T-cell (primary cell): ENCODE data around the gene LRRK1. TPM values are rescaled to one million over a fixed set of nuclear protein-coding genes. Genes with fewer than 3 reads are reported as not detected.

ENCODE experiments used
- ATAC-seq, 4 experiments: fragments of 200-7000 bp in 3 of 4; fragments of 150-1000 bp in 1 of 4; cut with Tn5 transposase; replicated peaks in 1 of 4; 1 replicate in 3 of 4; 2 replicates in 1 of 4; pipeline ENCODE4 v1.10.0; 2021; ENCODE audit warnings: moderate library complexity in 3 of 4, mild to moderate bottlenecking in 2 of 4, moderate number of reproducible peaks in 1 of 4
- CTCF ChIA-PET, 2 donors: fragments of 300-600 bp; sonication (Branson Sonifier 250); formaldehyde crosslinking; loops; one replicate each; lab custom pipeline; 2022; ENCODE audit warnings: antibody characterized with exemption in 2 of 2; lab: Charles Lee
- POLR2A ChIA-PET, 2 donors: fragments of 300-600 bp; sonication (Branson Sonifier 250); formaldehyde crosslinking; loops; one replicate each; lab custom pipeline; 2022; ENCODE audit warnings: antibody characterized with exemption in 2 of 2; lab: Charles Lee
- DNase-seq, 35 experiments: peaks; one replicate each; pipeline versions ENCODE4 v3.0.0 to v3.0.0-alpha.2; 2013 to 2023
- H3K27ac ChIP-seq: one replicate; pipeline ENCODE4 v1.5.1; 2013; ENCODE audit warnings: low read length
- H3K27me3 ChIP-seq, 2 experiments: replicated peaks in 1 of 2; 1 replicate in 1 of 2; 2 replicates in 1 of 2; pipeline versions ENCODE4 v1.6.1 to v1.7.0; 2013; ENCODE audit warnings: low read length in 1 of 2, mixed read lengths in 1 of 2; ENCODE audit not compliant: control insufficient read depth in 2 of 2, insufficient read depth in 2 of 2; ENCODE audit errors: extremely low read depth in 1 of 2
- H3K36me3 ChIP-seq, 2 donors: 1 replicate in 1 of 2; 2 replicates in 1 of 2; pipeline versions ENCODE4 v1.6.1 to v1.7.0; 2013; ENCODE audit warnings: low read length in 1 of 2; ENCODE audit not compliant: control insufficient read depth in 2 of 2, insufficient read depth in 1 of 2; ENCODE audit errors: extremely low read depth in 1 of 2
- H3K4me1 ChIP-seq, 2 experiments: 1 replicate in 1 of 2; 2 replicates in 1 of 2; pipeline versions ENCODE4 v1.6.1 to v1.7.0; 2013; ENCODE audit warnings: low read length in 2 of 2, mixed read lengths in 1 of 2; ENCODE audit not compliant: insufficient read depth in 2 of 2, control insufficient read depth in 1 of 2; ENCODE audit errors: extremely low read depth in 1 of 2
- H3K4me3 ChIP-seq, 2 donors: 1 replicate in 1 of 2; 2 replicates in 1 of 2; pipeline versions ENCODE4 v1.5.1 to v1.7.0; 2013; ENCODE audit warnings: mild to moderate bottlenecking in 2 of 2, low read length in 1 of 2, moderate library complexity in 1 of 2; ENCODE audit not compliant: control insufficient read depth in 1 of 2; ENCODE audit errors: extremely low read depth in 1 of 2
- H3K9me3 ChIP-seq: 2 replicates; pipeline ENCODE4 v1.7.0; 2013
- H3K27ac Mint-ChIP-seq, 2 donors: one replicate each; pipeline ENCODE4 v1.8.0; 2020 to 2021; ENCODE audit warnings: mild to moderate bottlenecking in 2 of 2, mixed read lengths in 2 of 2
- H3K27me3 Mint-ChIP-seq, 2 donors: one replicate each; pipeline ENCODE4 v1.8.0; 2021 to 2022; ENCODE audit warnings: mixed read lengths in 2 of 2
- H3K36me3 Mint-ChIP-seq: one replicate; pipeline ENCODE4 v1.8.0; 2021; ENCODE audit warnings: mixed read lengths
- H3K4me1 Mint-ChIP-seq, 3 donors: one replicate each; pipeline ENCODE4 v1.8.0; 2020 to 2022; ENCODE audit warnings: mixed read lengths in 3 of 3, mild to moderate bottlenecking in 1 of 3
- H3K4me3 Mint-ChIP-seq, 3 donors: one replicate each; pipeline ENCODE4 v1.8.0; 2020 to 2022; ENCODE audit warnings: mild to moderate bottlenecking in 3 of 3, mixed read lengths in 3 of 3, moderate library complexity in 3 of 3
- H3K9me3 Mint-ChIP-seq, 3 donors: one replicate each; pipeline ENCODE4 v1.8.0; 2020 to 2022; ENCODE audit warnings: mixed read lengths in 3 of 3
- WGBS: methylation state at CpG from one replicate; pipeline ENCODE4 v1.1.5; 2013; ENCODE audit warnings: missing lambda C conversion rate; ENCODE audit not compliant: insufficient coverage; 5-methylcytosine and 5-hydroxymethylcytosine counted together
- total RNA-seq, 35 experiments: library from RNA in 6 of 35; stranded (reverse) in 6 of 35; fragments of 120-200 nt in 1 of 35; gene quantifications; one replicate each; pipeline versions ENCODE4 v1.2.1 to v1.2.4 and lab custom pipeline; 2013 to 2026

LRRK1 gene
- total RNA-seq, 5 donors from 2014 or later (not counting 1 experiment from before 2014, with no cell fraction given) = 1.1 to 2.0 (median 1.7) TPM

DNA sequence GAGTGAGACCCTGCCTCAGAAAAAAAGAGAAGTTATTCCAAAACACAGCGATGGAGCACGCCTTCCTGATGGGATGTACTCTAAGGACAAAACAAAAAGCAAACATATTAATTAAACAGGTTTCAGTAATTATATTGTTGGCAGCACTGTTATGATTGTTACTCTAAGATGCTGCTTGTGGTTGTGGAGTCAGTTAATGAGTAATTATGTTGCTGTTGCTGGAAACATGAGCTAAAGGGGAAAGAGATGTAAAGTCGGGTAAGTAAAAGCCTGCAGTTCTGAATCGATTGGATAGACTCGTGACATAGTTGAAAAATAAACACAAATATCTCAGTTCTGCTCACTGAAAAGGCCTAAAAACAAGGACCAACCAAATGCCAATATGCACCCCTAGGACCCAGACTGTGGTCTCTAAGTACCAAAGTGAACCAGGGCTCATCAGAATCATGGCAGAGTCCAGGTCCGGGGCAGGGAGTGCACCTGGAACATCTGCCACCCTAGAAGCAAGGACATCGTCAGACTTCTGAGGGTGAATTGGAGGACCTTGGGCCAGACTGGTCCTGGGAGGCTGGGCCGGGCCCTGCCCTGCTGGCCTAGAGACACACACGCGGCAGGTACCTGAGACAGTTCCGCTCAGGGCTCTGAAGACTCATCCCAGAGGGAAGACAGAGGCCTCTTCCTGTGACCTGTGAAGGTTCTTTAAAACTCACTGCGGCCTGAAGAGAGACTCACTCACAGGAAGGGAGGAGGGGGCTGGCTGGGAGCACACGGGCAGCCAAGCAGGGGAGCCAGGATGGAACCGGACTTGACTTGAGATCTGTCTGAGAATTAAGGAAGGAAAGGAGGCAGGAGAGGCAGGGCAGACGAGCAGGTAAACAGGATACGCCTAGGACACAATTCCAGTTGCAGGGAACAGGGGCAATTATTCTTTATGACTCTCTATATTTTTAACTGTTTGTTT lies 140.5 kb downstream of the LRRK1 start:
- H3K27me3 Mint-ChIP-seq = no peaks in the 10 kb centered on the region
- no peaks in the 10 kb centered on the region for H3K36me3 ChIP-seq
- H3K4me1 Mint-ChIP-seq = no peaks in the 10 kb centered on the region
- H3K27ac ChIP-seq = no peak overlapping the region
- H3K4me3 ChIP-seq = no peak overlapping the region
- no peaks in the 10 kb centered on the region for H3K9me3 Mint-ChIP-seq
- ATAC-seq (no peak), DNase-seq (no peak)
- H3K4me3 Mint-ChIP-seq = no peak overlapping the region
- WGBS = 90% methylated on average over 9 of the region's 16 CpGs
- no peak overlapping the region for H3K27ac Mint-ChIP-seq
- POLR2A ChIA-PET = no interaction called here
- H3K36me3 Mint-ChIP-seq = no peaks in the 10 kb centered on the region
- H3K9me3 ChIP-seq = no peaks in the 10 kb centered on the region
- no peaks in the 10 kb centered on the region for H3K4me1 ChIP-seq
- H3K27me3 ChIP-seq = peaks cover 0 to 10% of the 10 kb centered on the region in 2 experiments
- CTCF ChIA-PET = no interaction called here

DNA sequence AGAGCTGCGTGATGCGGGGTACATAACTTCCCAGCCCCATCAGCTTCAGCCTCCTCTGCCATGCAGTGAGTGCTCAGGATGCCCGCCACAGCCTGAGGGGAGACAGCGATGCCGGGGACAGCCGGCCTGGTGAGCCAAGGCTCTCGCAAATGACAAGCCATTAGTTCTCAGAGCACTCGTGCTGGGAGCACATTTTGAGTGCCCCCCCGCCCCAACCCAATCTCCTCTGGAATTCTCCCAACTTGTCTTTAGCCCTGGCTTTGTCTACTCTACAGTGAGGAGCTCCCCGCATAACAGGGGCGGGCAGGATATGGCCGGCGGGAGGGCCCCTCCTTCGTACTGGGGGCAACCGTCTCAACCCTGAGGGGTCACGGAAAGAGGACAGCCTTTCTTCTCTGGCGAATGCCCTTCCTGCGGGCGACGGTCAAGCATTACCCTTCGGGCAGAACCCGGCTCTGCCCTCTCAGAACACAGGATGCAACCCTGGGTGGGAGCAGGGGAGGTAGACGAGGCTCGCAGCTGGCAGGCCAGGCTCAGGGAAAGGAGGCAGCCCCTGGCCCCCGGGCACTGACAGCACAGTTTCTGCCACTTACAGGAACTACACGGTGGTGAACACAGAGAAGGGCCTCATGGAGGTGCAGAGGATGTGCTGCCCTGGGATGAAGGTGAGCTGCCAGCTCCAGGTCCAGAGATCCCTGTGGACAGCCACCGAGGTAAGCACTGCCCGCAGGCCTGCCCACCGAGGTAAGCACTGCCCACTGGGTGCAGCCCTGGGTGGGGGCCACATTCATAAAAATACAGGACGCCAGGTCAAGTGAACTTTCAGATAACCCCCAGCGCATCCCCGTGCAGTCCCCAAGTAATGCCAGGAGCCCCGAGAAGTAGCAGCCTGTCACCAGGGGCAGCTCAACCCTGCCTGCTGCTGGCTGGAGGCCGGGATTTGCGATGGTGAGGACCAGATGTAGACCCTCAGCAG lies 141.7 kb downstream of the LRRK1 start:
- H3K27me3 ChIP-seq = peaks cover 0 to 4% of the 10 kb centered on the region in 2 experiments
- no peaks in the 10 kb centered on the region for H3K4me1 Mint-ChIP-seq
- no peak overlapping the region for H3K27ac ChIP-seq
- no peak overlapping the region for H3K4me3 ChIP-seq
- ATAC-seq (no peak), DNase-seq (no peak)
- no peak overlapping the region for H3K27ac Mint-ChIP-seq
- ChIA-PET POLR2A (no interaction called here), CTCF (interaction anchor here in 1 of 2 donors (0.7 kb wide), 1 partner anchor 947 kb away, joined by 3 read pairs; no protein-coding TSS in a partner anchor)
- no peaks in the 10 kb centered on the region for H3K36me3 Mint-ChIP-seq
- H3K4me1 ChIP-seq = no peaks in the 10 kb centered on the region
- H3K9me3 Mint-ChIP-seq = no peaks in the 10 kb centered on the region
- H3K27me3 Mint-ChIP-seq = no peaks in the 10 kb centered on the region
- no peaks in the 10 kb centered on the region for H3K9me3 ChIP-seq
- no peak overlapping the region for H3K4me3 Mint-ChIP-seq
- WGBS = 92% methylated on average over 35 of the region's 35 CpGs
- no peaks in the 10 kb centered on the region for H3K36me3 ChIP-seq

- Histone ChIP-seq H3K36me3 (no peaks in the 10 kb centered on the region), H3K4me1 (no peaks in the 10 kb centered on the region), H3K9me3 (no peaks in the 10 kb centered on the region), H3K27ac (no peak overlapping the region), H3K27me3 (peaks cover 0 to 6% of the 10 kb centered on the region in 2 experiments), H3K4me3 (no peak overlapping the region)
- ChIA-PET POLR2A (no interaction called here), CTCF (no interaction called here)
- Mint-ChIP-seq H3K27ac (no peak overlapping the region), H3K27me3 (no peaks in the 10 kb centered on the region), H3K36me3 (no peaks in the 10 kb centered on the region), H3K9me3 (no peaks in the 10 kb centered on the region), H3K4me3 (no peak overlapping the region), H3K4me1 (no peaks in the 10 kb centered on the region)
- no peak for ATAC-seq
- DNase-seq = no peak
- 30% methylated on average over 2 of the region's 7 CpGs for WGBS
Measured at GRCh38 chr15:101062063-101062462, 142.9 kb downstream of the LRRK1 start.

DNA sequence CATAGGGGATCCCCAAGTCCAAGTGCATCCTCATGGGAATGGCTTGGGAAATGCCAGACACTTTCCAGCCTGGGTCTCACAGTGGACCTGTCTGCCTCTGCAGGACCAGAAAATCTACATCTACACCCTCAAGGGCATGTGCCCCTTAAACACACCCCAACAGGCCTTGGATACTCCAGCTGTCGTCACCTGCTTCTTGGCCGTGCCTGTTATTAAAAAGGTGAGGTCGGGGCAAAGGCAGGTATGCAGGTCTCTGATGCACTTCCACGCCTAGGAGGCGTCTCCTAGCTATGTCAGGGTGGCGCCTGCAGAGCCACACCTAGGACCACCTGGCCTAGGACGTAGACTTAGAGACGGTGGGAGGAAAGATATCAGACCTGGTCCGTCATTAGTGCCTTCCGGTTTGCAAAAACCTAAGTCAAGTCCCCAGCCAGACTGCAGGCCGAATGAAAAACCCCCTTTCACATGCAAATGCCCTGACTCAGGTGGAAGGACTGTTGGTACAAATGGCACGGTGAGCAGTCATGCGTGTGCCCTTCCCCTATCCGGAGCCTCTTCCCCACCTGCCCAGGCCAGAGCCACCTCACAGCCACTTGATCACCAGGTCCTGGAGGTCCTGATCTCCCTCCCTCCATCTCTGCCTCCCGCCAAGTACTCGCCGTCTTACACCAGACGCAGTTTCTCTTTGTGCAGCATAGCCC lies 143.5 kb downstream of the LRRK1 start:
- Mint-ChIP-seq H3K27ac (no peak overlapping the region), H3K27me3 (no peaks in the 10 kb centered on the region), H3K9me3 (no peaks in the 10 kb centered on the region), H3K4me3 (no peak overlapping the region), H3K36me3 (no peaks in the 10 kb centered on the region), H3K4me1 (no peaks in the 10 kb centered on the region)
- Histone ChIP-seq H3K36me3 (no peaks in the 10 kb centered on the region), H3K9me3 (no peaks in the 10 kb centered on the region), H3K27me3 (peaks cover 0 to 8% of the 10 kb centered on the region in 2 experiments), H3K4me1 (no peaks in the 10 kb centered on the region), H3K27ac (no peak overlapping the region), H3K4me3 (no peak overlapping the region)
- POLR2A ChIA-PET = no interaction called here
- ATAC-seq (no peak), DNase-seq (no peak)
- WGBS = 94% methylated on average over 8 of the region's 18 CpGs
- CTCF ChIA-PET = no interaction called here

DNA sequence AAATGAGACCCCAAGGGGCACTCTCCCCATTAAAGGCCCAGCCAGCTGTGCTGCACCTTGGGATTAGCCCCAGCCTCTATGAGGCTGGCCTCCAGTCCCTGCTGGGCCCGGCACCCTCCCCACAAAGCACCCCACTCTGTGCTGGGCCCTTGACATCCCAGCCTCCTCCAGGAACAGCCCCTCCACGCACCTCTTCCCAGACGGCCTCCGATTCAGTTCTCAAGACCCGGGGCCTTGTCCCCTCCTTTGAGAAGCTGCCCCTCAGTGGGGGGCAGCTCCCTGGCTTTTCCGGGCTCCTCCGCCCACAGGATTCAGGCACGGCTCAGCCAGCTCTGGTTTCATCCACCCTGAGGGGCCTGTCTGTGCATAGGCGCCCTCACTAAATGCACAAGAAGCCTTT lies 144.1 kb downstream of the LRRK1 start:
- Mint-ChIP-seq H3K27me3 (no peaks in the 10 kb centered on the region), H3K27ac (no peak overlapping the region), H3K4me1 (no peaks in the 10 kb centered on the region), H3K4me3 (no peak overlapping the region), H3K9me3 (no peaks in the 10 kb centered on the region), H3K36me3 (no peaks in the 10 kb centered on the region)
- CTCF ChIA-PET = no interaction called here
- POLR2A ChIA-PET = no interaction called here
- Histone ChIP-seq H3K9me3 (no peaks in the 10 kb centered on the region), H3K4me3 (no peak overlapping the region), H3K27me3 (peaks cover 0 to 8% of the 10 kb centered on the region in 2 experiments), H3K36me3 (no peaks in the 10 kb centered on the region), H3K27ac (no peak overlapping the region), H3K4me1 (no peaks in the 10 kb centered on the region)
- DNase-seq (no peak), ATAC-seq (no peak)
- 79% methylated on average over 8 of the region's 9 CpGs for WGBS
